Stomach (tissue), 9 donors: ENCODE results near the gene KRT33A. TPM values are rescaled to one million over a fixed set of nuclear protein-coding genes. Genes with fewer than 3 reads are reported as not detected.

Source experiments
- DNase-seq, 2 donors: peaks; one replicate each; pipeline versions ENCODE4 v3.0.0 to v3.0.0-alpha.2; 2013 to 2019
- H3K27ac ChIP-seq, 5 donors: fragments of 200-600 bp in 4 of 5; sonication (generic) in 4 of 5; one replicate each; pipeline ENCODE4 v1.5.1; 2013 to 2019; ENCODE audit warnings: mild to moderate bottlenecking in 1 of 5, moderate library complexity in 1 of 5
- H3K27me3 ChIP-seq, 3 donors: fragments of 200-600 bp; sonication (generic); one replicate each; pipeline ENCODE4 v1.5.1; 2017 to 2019; ENCODE audit warnings: mixed run types in 1 of 3
- H3K36me3 ChIP-seq, 4 donors: fragments of 200-600 bp; sonication (generic); 1 replicate in 3 of 4; 2 replicates in 1 of 4; pipeline ENCODE4 v1.5.1; 2016 to 2019
- H3K4me1 ChIP-seq, 4 donors: fragments of 200-600 bp; sonication (generic); one replicate each; pipeline ENCODE4 v1.5.1; 2016 to 2019
- H3K4me3 ChIP-seq, 4 donors: fragments of 200-600 bp; sonication (generic) in 3 of 4; one replicate each; pipeline ENCODE4 v1.5.1; 2016 to 2019; ENCODE audit warnings: mild to moderate bottlenecking in 1 of 4
- H3K9me3 ChIP-seq, 4 donors: fragments of 200-600 bp; sonication (generic); one replicate each; pipeline ENCODE4 v1.5.1; 2016 to 2019
- CTCF ChIP-seq, 7 experiments: fragments of 450-650 bp in 4 of 7; fragments of 200-600 bp in 3 of 7; sonication (generic) in 3 of 7; IDR thresholded peaks; one replicate each; pipeline ENCODE4 v1.5.1; 2016 to 2019; ENCODE audit warnings: antibody characterized with exemption in 7 of 7, control low read depth in 2 of 7, mild to moderate bottlenecking in 1 of 7
- EP300 ChIP-seq: sonication (generic); formaldehyde crosslinking; IDR thresholded peaks from one replicate; pipeline ENCODE4 v1.6.1; 2017; ENCODE audit warnings: antibody characterized with exemption
- POLR2A ChIP-seq, 4 donors: fragments of 450-650 bp; IDR thresholded peaks; one replicate each; pipeline ENCODE4 v1.6.1; 2016; ENCODE audit warnings: antibody characterized with exemption in 4 of 4, control low read depth in 2 of 4, mild to moderate bottlenecking in 1 of 4, moderate library complexity in 1 of 4
- POLR2AphosphoS5 ChIP-seq, 3 donors: sonication (generic); formaldehyde crosslinking; IDR thresholded peaks; one replicate each; pipeline ENCODE4 v1.6.1; 2016; ENCODE audit warnings: antibody characterized with exemption in 3 of 3
- WGBS, 5 donors: extraction: QIAGEN DNeasy Blood & Tissue Kit in 3 of 5; methylation state at CpG; one replicate each; pipeline versions ENCODE4 v1.1.5 to v1.1.7; 2013 to 2018; 5-methylcytosine and 5-hydroxymethylcytosine counted together
- intact Hi-C: fragments of 100-400 bp; cut with DNase I; formaldehyde crosslinking; loops from one replicate; pipeline ENCODE4 v1.15.1; 2023; ENCODE audit warnings: low total_unique reads
- polyA plus RNA-seq, 3 donors: library from polyadenylated mRNA; stranded (reverse); fragments of 200-250 nt; gene quantifications; one replicate each; pipeline ENCODE4 v1.2.3, GENCODE V29; 2013
- total RNA-seq, 5 donors: library from RNA; depleted of rRNA; stranded (reverse); fragments of >200 nt; gene quantifications; one replicate each; pipeline versions ENCODE4 v1.1.0 to v1.2.3, GENCODE V29; 2014 to 2016
- donor health status: healthy with polysubstance abuse.
- donor health status: Bipolar disorder and iron deficiency.
- donor health status: healthy.

The KRT33A gene
- total and polyA plus RNA-seq, 8 donors, result 0.45 TPM; not detected in 7

GRCh38 chr17:41363881-41364280, 13.3 kb upstream of the KRT33A start:
- H3K27me3 ChIP-seq, result no peaks in the 10 kb centered on the region
- intact Hi-C loops, result no loop called here
- no peak for DNase-seq
- H3K4me1 ChIP-seq, result no peaks in the 10 kb centered on the region
- H3K9me3 ChIP-seq, result no peaks in the 10 kb centered on the region
- WGBS, 5 donors, result 76 to 93% (median 86%) methylated on average over 2 of the region's 2 CpGs
- H3K4me3 ChIP-seq, result no peak overlapping the region
- no peak for TF ChIP-seq CTCF (IDR thresholded peaks at IDR 0.05)
- TF ChIP-seq POLR2AphosphoS5 (IDR thresholded peaks at IDR 0.05), result no peak
- TF ChIP-seq EP300, result no peak
- TF ChIP-seq POLR2A (IDR thresholded peaks at IDR 0.05), result no peak
- no peak overlapping the region for H3K27ac ChIP-seq
- H3K36me3 ChIP-seq, result no peaks in the 10 kb centered on the region

GRCh38 chr17:41360296-41360995, 9.8 kb upstream of the KRT33A start:
- intact Hi-C loops, result no loop called here
- H3K27me3 ChIP-seq, result no peaks in the 10 kb centered on the region
- 79 to 90% (median 81%) methylated on average over 5 of the region's 5 CpGs for WGBS, 5 donors

GRCh38 chr17:41354536-41354935, 3.9 kb upstream of the KRT33A start:
- Histone ChIP-seq H3K4me1 (no peaks in the 10 kb centered on the region), H3K9me3 (no peaks in the 10 kb centered on the region), H3K4me3 (no peak overlapping the region), H3K27me3 (no peaks in the 10 kb centered on the region), H3K36me3 (no peaks in the 10 kb centered on the region), H3K27ac (no peak overlapping the region)
- TF ChIP-seq EP300 (no peak), CTCF (IDR thresholded peaks at IDR 0.05) (no peak), POLR2AphosphoS5 (IDR thresholded peaks at IDR 0.05) (no peak), POLR2A (IDR thresholded peaks at IDR 0.05) (no peak)
- no peak for DNase-seq
- 87 to 92% (median 87%) methylated on average over 4 of the region's 4 CpGs for WGBS, 5 donors
- intact Hi-C loops, result no loop called here

More at GRCh38 chr17:41360296-41360995, 9.8 kb upstream of the KRT33A start:
- H3K36me3 ChIP-seq, result no peaks in the 10 kb centered on the region
- H3K9me3 ChIP-seq, result no peaks in the 10 kb centered on the region
- no peak for DNase-seq
- no peaks in the 10 kb centered on the region for H3K4me1 ChIP-seq
- H3K4me3 ChIP-seq, result no peak overlapping the region
- TF ChIP-seq POLR2AphosphoS5 (IDR thresholded peaks at IDR 0.05) (no peak), POLR2A (IDR thresholded peaks at IDR 0.05) (no peak), EP300 (no peak), CTCF (IDR thresholded peaks at IDR 0.05) (no peak)
- H3K27ac ChIP-seq, result no peak overlapping the region

GRCh38 chr17:41352597-41353366, 2.2 kb upstream of the KRT33A start:
- WGBS, 5 donors, result 70 to 85% (median 75%) methylated on average over 7 of the region's 7 CpGs
- DNase-seq, result peak in 1 of 2 donors; percentile 19
- Histone ChIP-seq H3K4me3 (no peak overlapping the region), H3K9me3 (no peaks in the 10 kb centered on the region), H3K27me3 (no peaks in the 10 kb centered on the region), H3K4me1 (no peaks in the 10 kb centered on the region), H3K27ac (no peak overlapping the region), H3K36me3 (no peaks in the 10 kb centered on the region)
- intact Hi-C loops, result no loop called here
- TF ChIP-seq POLR2A (IDR thresholded peaks at IDR 0.05) (no peak), EP300 (no peak), CTCF (IDR thresholded peaks at IDR 0.05) (no peak), POLR2AphosphoS5 (IDR thresholded peaks at IDR 0.05) (no peak)
